ENCODE results near the gene EZH1. TPM values are rescaled to one million over a fixed set of nuclear protein-coding genes. Genes with fewer than 3 reads are reported as not detected.

EZH1 gene
- total and polyA plus RNA-seq, 8 donors = 6.3 to 512 (median 29.1) TPM

GRCh38 chr17:42779936-42780850 lies 35.4 kb upstream of the EZH1 start, which contains the start of gene WNK4:
TSS of gene WNK4 (plus strand) at chr17:42780610. CDS start at chr17:42780699, 89 bp downstream.
- WGBS, 5 donors = 4 to 7% (median 6%) methylated on average over 42 to 65 of the region's 65 CpGs
- DNase-seq = peak; percentile 35 to 85
- Histone ChIP-seq H3K4me3 (peak within 1 kb of the TSS; percentile 41 to 61 (median 46)), H3K27ac (peak within 1 kb of the TSS in 4 of 5 donors; percentile 20 to 72 (median 48)), H3K4me1 (peaks cover 22 to 48% (median 29%) of the 10 kb centered on the region in 4 donors), H3K27me3 (peaks cover 4 to 55% (median 47%) of the 10 kb centered on the region in 3 donors), H3K36me3 (peaks cover 42 to 48% (median 44%) of the 10 kb centered on the region in 4 donors), H3K9me3 (no peaks in the 10 kb centered on the region)
- no peak for TF ChIP-seq POLR2AphosphoS5 (IDR thresholded peaks at IDR 0.05)
- TF ChIP-seq CTCF (IDR thresholded peaks at IDR 0.05) = no peak
- TF ChIP-seq POLR2A (IDR thresholded peaks at IDR 0.05) = no peak
- TF ChIP-seq EP300 (IDR thresholded peaks at IDR 0.05) = no peak
- intact Hi-C loops (cut with DNase I; ENCODE audit: low total_unique reads) = no loop called here

- H3K36me3 ChIP-seq = peaks cover 46 to 50% (median 48%) of the 10 kb centered on the region in 4 donors
- peaks cover 4 to 47% (median 39%) of the 10 kb centered on the region in 3 donors for H3K27me3 ChIP-seq
- no peak for TF ChIP-seq CTCF (IDR thresholded peaks at IDR 0.05)
- no peak for TF ChIP-seq EP300 (IDR thresholded peaks at IDR 0.05)
- TF ChIP-seq POLR2A (IDR thresholded peaks at IDR 0.05) = no peak
- no peak for TF ChIP-seq POLR2AphosphoS5 (IDR thresholded peaks at IDR 0.05)
- H3K4me1 ChIP-seq = peaks cover 22 to 45% (median 31%) of the 10 kb centered on the region in 4 donors
- no peak overlapping the region for H3K4me3 ChIP-seq
- intact Hi-C loops (cut with DNase I; ENCODE audit: low total_unique reads) = no loop called here
- H3K9me3 ChIP-seq = no peaks in the 10 kb centered on the region
- 28 to 64% (median 54%) methylated on average over 3 of the region's 3 CpGs for WGBS, 5 donors
- no peak for DNase-seq
- peak overlapping the region in 2 of 5 donors; percentile 56 to 72 for H3K27ac ChIP-seq
Observed at GRCh38 chr17:42779304-42779935, 34.6 kb upstream of the EZH1 start.

GRCh38 chr17:42778570-42778969 lies 33.7 kb upstream of the EZH1 start:
- Histone ChIP-seq H3K27me3 (peaks cover 4 to 39% (median 30%) of the 10 kb centered on the region in 3 donors), H3K4me3 (no peak overlapping the region), H3K36me3 (peaks cover 46 to 50% (median 48%) of the 10 kb centered on the region in 4 donors), H3K4me1 (peaks cover 28 to 46% (median 39%) of the 10 kb centered on the region in 4 donors), H3K27ac (no peak overlapping the region), H3K9me3 (no peaks in the 10 kb centered on the region)
- intact Hi-C loops (cut with DNase I; ENCODE audit: low total_unique reads) = no loop called here
- no peak for TF ChIP-seq EP300 (IDR thresholded peaks at IDR 0.05)
- no peak for TF ChIP-seq POLR2AphosphoS5 (IDR thresholded peaks at IDR 0.05)
- TF ChIP-seq POLR2A (IDR thresholded peaks at IDR 0.05) = no peak
- no peak for TF ChIP-seq CTCF (IDR thresholded peaks at IDR 0.05)
- WGBS, 5 donors = 80 to 91% (median 82%) methylated on average over 5 of the region's 5 CpGs
- no peak for DNase-seq

- Histone ChIP-seq H3K4me1 (peaks cover 17 to 35% (median 32%) of the 10 kb centered on the region in 4 donors), H3K4me3 (no peak overlapping the region), H3K27ac (no peak overlapping the region), H3K27me3 (peaks cover 0 to 9% (median 8%) of the 10 kb centered on the region in 3 donors), H3K9me3 (no peaks in the 10 kb centered on the region), H3K36me3 (peaks cover 46 to 50% (median 48%) of the 10 kb centered on the region in 4 donors)
- no peak for DNase-seq
- 60 to 76% (median 68%) methylated on average over 3 of the region's 3 CpGs for WGBS, 5 donors
- intact Hi-C loops (cut with DNase I; ENCODE audit: low total_unique reads) = no loop called here
- TF ChIP-seq EP300 (IDR thresholded peaks at IDR 0.05) (no peak), POLR2A (IDR thresholded peaks at IDR 0.05) (no peak)
Observed at GRCh38 chr17:42775534-42776098, 30.8 kb upstream of the EZH1 start.
